Activated CD8-positive, alpha-beta memory T cell treated with anti-CD3 and anti-CD28 coated beads, Interleukin-2, amount 50 U/mL, for 4 hours (primary cell): Measurements from ENCODE around the gene ANKRD36C.
"Not testable (repeated sequence)": the region's sequence is repeated elsewhere in the genome, so short reads cannot be mapped to it uniquely, and the experiment has no call there.

ENCODE experiments used
- DNase-seq: peaks from one replicate; pipeline ENCODE4 v3.0.0-alpha.2; 2020

The ANKRD36C gene

DNA sequence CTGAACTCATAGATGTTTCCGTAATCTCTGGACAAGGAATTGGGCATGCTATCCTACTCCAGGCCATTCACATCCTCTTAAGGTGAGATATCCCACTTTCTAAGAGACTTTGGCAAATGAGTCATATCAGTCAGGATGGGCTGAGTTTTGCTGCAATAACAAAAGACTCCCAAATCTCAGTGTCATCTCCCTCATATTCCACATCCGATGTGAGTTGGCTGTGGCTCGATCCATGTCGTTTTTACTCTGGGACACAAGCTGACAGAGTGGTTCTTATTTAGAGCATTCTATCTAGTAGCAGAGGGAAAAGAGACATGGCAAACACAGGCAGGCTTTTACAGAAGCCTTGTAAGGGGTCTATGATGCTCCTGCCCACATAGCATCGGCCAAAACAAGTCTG lies 14.6 kb upstream of the ANKRD36C start:
- DNase-seq: not testable (repeated sequence)

DNA sequence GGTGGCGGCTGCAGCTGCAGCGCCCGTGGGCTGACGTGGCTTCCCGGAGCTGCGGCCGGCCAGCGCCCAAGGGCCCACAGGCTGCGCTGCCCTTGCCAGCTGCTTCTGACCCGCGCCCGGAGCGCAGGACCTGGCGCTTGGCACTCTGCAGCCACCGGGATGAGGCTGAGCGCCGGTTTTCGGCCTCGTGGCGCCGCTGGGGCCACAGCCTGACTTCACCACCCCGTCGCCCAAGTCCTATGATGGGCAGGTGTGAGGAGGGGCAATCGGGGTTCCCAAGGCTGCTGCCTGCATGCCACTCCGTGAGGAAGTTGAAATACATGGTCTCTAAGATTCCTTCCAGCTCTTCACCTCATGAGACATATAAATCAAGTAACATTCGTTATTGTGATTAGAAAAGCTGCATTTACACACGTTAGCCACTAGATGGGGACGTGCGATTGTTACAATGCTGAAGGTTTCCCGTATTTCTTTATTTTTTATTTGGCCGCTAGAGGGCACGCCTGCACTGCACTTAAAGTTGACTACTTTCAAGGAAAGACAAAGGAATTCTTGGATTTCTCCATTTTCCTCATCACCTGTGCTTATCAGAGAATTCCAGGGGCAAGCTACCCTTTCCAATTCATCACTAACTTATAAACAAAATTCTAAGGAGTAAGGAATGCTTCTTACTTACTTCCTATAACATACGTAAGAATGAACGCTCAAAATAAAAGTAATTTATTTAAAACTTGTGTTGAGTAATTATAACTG lies 1.1 kb upstream of the ANKRD36C start:
- peak; percentile 36 for DNase-seq

DNA sequence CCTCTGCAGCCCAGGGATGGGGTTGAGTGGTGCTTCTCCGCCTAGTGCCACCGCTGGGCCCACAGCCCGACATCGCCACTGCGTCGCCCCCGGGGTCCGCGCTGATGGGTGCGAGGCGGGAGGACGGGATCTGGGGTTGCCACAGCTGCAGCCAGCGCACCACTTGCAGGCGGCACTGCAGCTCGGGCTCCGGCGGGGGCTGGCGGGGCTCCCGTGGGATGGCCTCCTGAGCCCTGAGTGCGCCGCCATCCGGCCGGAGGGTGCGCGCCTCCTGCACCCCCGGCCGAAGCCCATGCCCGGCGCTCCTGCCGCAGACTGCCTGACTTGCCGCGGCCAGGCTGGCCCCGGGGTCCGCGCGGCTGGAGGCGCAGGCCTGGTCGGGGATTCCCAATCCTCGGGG lies 478 bp upstream of the ANKRD36C start:
- not testable (repeated sequence) for DNase-seq

DNA sequence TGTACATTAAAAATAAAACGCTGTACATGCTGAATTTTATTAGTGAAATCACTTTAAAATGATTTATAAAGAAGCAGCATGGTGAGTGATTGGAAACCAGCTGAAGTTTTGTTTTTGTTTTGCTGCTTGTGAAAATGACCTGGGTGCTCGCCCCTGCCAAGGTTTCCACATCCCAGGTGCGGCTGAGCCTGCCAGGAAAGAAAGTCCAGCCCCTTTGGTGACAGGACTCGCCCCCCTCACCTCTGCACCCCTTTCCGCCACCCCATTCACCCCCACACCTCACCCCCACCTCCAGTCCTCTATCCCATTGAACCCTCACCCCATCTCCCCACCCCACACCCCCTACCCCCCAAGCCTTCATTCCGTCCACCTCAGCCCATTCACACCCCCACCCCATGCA lies 740 bp downstream of the ANKRD36C start:
- DNase-seq: not testable (repeated sequence)

DNA sequence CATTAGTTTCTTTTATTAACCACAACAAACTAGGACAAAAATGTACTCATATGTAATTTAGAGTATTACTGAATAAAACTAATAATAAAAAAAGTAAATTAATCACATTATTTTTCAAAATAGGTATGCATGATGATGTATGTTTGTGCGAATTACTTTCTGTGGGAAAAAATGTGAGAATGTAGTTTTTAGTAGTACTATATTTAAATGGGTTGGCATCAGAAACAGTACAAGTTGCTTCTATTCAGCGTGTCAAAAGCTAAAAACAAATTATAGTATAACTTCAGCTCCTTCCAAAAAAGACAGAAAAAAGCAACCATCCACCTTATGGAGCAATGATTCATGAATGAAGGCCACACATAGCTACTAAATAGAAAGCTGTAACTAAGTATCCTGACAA lies 40.0 kb downstream of the ANKRD36C start:
- not testable (repeated sequence) for DNase-seq

DNA sequence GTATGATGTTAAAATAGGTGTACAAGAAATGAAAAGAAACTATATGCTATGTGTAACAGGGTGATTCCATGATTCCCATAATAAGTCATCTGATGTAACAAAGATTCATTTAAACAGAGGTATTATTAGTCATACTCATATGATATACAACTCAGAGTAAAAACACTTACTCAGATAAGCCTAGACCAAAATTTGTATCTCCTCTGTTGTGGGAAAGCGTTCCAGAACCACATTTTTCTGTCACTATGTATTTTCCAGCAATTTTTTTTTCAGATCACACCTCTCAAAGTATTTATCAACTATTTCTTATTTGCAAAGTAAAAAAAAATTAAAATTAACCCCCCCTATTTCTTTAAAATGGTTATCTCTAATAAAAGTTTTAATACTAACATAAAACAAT lies 43.6 kb downstream of the ANKRD36C start:
- DNase-seq: not testable (repeated sequence)

DNA sequence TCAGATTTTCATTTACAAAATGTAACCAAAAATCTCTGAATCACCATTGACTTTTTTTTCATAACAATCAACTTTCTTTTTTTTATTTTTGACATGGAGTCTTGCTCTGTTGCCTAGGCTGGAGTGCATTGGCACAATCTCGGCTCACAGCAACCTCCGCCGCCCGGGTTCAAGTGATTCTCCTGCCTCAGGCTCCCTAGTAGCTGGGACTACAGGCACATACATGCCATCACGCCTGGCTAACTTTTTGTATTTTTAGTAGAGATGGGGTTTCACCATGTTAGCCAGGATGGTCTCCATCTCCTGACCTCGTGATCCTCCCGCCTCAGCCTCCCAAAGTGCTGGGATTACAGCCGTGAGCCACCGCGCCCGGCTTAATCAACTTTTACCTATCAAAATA lies 51.7 kb downstream of the ANKRD36C start:
- not testable (repeated sequence) for DNase-seq

DNA sequence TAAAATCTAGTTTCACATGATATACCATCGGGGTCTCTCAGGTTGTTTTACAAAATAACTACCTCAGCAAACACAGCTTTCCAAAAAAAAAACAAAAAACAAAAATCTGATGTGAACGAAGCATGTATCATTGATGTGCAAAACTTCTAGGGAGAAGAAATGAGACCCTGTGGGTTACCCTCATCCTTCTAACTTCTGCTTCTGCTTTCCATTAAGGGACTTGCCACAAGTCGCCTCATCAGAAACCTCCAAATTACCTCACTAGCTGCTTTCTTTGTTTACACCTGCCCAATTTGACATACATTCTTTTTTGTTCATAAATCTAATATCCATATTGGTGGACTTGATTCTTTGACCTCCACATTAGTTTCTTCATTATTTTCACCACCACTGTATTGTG lies 60.9 kb downstream of the ANKRD36C start:
- not testable (repeated sequence) for DNase-seq

DNA sequence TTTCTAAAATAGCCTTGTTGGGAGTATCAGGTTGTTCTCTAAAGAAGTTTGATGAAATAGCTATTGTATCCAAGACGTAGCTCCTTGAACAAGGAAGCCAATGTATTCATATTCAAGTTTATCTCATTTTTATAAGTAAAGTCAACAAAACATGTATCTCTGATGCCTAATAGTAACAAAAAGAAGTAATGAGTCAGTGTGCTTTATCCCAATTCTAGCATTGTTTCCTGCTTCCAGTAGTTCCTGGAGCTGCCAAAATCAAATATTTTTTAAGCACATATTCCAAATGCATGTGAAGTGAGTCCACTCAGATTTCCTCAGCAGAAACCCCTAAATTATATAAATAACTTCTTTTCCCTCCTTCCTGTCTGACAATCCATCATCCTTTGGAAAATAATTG lies 74.6 kb downstream of the ANKRD36C start:
- DNase-seq: not testable (repeated sequence)

DNA sequence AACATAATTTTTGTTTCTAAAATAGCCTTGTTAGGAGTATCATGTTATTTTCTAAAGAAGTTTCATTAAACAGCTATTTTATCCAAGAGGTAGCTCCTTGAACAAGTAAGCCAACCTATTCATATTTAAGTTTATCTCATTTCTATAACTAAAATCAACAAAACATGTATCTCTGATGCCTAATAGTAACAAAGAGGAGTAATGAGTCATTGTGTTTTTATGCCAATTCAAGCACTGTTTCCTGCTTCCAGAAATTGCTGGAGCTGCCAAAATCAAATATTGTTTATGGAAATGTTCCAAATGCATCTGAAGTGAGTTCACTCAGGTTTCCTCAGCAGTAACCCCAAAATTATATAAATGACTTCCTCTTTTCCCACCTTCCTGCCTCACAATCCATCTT lies 76.5 kb downstream of the ANKRD36C start:
- DNase-seq: not testable (repeated sequence)

DNA sequence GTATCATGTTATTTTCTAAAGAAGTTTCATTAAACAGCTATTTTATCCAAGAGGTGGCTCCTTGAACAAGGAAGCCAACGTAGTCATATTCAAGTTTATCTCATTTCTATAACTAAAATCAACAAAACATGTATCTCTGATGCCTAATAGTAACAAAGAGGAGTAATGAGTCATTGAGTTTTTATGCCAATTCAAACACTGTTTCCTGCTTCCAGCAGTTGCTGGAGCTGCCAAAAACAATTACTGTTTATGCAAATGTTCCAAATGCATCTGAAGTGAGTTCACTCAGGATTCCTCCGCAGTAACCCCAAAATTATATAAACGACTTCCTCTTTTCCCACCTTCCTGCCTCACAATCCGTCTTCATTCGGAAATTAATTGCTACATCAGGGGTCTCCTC lies 80.2 kb downstream of the ANKRD36C start:
- not testable (repeated sequence) for DNase-seq

DNA sequence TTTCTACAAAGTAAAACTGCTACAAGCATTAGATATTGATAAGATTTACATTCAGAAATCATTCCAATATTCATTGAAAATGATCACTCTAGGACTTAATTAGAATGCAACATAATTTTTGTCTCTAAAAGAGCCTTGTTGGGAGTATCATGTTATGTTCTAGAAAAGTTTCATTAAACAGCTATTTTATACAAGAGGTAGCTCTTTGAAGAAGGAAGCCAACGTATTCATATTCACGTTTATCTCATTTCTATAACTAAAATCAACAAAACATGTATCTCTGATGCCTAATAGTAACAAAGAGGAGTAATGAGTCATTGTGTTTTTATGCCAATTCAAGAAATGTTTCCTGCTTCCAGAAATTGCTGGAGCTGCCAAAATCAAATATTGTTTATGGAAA lies 97.2 kb downstream of the ANKRD36C start:
- DNase-seq: not testable (repeated sequence)

DNA sequence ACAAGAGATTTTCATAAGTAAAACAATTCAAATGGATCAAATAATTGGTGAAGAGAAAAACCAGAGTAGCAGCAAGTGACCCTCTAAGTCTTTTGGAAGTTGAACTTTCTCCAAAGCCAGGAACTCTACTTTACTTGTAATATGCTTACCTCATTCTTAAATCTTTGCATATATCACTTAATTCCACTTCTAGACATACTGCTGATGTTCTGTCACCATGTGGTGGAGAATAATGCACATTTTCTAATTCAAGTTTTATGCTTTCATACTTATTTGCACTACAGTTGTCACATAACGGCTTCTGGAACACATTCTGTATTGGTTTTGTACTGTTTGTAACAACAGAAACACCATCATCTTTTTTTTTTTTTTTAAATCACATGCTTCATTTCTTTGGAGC lies 123.7 kb downstream of the ANKRD36C start:
- not testable (repeated sequence) for DNase-seq

DNA sequence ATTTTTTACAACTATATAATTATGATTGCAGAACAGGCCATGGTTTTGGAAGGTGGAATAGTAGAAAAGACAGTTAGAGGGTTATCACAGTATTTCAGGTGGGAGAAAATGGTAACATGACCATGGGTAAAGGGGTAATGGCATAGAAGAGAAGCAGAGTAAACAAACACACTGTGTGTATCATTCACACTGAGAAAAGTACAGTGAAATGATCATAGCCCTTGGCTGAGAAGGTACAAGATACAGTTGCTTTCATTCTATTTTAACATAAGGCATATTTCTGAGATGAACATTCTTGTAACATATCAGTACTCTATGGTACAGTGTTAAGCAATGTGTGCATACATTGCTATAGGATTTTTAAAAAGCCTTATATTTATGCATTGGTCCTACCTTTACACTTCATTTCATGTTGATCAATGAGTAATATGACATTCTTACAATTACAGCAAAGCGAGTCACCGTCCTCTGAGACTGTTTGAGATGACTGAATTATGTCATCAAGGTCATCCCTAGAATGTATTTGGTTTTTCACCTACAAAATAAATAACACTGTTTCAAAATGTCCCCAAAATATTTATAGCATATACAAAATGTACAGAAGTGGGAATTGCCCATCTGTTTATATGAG lies 124.5 kb downstream of the ANKRD36C start:
- not testable (repeated sequence) for DNase-seq

DNA sequence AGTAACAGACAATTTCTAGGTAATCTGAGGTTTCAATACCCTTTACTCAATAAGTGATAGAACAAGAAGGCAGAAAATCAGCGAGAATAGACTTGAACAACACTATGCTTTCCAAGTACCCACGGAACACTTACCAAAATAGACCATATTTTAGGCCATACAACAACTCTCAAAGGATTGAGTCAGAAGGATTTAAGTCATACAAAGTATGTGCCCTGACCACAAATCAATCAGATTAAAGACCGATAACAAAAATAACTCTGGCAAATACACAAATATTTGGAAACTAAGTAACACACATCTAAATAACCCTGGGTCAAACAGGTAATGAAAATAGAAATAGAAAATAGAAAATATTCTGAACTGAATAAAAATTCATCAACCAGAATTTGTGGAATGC lies 129.5 kb downstream of the ANKRD36C start:
- not testable (repeated sequence) for DNase-seq

DNA sequence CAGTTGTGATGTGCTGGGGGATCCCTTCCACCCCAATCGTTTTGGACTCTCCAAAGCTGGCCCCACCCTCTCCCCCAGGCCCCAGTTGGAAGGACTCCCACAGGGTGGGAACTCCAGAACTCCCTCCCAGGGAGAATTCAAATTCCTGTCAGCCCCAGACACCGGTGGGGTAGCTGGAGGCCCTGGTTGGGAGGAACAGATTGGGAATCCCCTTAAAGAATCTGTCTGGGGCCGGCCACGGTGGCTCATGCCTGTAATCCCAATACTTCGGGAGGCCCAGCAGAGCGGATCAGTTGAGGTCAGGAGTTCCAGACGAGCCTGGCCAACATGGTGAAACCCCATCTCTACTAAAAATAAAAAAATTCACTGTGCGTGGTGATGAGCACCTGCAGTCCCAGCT lies 155.5 kb downstream of the ANKRD36C start:
- DNase-seq: no peak

DNA sequence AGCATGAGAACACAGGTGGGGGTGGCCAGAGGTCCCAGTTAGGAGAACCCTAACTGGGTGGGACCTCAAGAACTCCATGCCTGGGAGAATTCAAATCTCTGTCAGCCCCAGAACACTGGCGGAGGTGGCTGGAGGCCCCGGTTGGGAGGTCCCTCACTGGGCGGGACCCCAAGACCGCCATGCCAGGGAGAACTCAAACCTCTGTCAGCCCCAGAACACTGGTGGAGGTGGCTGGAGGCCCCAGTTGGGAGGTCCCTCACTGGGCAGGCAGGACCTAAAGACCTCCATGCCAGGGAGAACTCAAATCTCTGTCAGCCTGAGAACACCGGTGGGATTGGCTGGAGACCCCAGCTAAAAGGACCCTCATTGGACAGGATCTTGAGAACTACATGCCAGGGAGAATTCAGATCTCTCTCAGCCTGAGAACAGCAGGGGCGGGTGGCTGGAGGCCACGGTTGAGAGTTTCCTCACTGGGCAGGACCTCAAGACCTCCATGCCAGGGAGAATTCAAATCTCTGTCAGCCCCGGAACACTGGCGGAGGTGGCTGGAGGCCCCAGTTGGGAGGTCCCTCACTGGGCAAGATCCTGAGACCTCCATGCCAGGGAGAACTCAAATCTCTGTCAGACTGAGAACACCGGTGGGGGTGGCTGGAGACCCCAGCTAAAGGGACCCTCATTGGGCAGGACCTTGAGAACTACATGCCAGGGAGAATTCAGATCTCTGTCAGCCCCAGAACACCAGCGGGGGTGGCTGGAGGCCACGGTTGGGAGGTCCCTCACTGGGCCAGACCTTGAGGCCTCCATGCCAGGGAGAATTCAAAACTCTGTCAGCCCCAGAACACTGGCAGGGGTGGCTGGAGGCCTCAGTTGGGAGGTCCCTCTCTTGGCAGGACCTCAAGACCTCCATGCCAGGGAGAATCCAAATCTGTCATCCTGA lies 157.3 kb downstream of the ANKRD36C start:
- not testable (repeated sequence) for DNase-seq

DNA sequence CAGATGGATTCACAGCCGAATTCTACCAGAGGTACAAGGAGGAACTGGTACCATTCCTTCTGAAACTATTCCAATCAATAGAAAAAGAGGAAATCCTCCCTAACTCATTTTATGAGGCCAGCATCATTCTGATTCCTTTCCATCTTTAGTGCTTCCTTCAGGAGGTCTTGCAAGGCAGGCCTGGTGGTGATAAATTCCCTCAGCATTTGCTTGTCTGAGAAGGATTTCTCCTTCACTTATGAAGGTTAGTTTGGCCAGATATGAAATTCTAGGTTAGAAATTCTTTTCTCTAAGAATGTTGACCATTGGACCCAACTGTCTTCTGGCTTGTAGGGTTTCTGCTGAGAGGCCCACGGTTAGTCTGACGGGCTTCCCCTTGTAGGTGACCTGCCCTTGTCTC lies 167.4 kb downstream of the ANKRD36C start:
- not testable (repeated sequence) for DNase-seq

DNA sequence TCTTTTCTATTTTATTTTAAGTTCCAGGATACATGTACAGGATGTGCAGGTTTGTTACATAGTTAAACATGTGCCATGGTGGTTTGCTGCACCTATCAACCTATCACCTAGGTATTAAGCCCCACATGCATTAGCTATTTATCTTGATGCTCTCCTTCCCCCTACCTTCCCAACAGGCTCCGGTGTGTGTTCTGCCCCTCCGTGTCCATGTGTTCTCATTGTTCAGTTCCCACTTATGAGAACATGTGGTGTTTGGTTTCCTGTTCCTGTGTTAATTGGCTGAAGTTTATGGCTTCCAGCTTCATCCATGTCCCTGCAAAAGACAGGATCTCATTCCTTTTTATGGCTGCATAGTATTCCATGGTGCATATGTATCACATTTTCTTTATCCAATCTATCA lies 174.1 kb downstream of the ANKRD36C start:
- DNase-seq: not testable (repeated sequence)

DNA sequence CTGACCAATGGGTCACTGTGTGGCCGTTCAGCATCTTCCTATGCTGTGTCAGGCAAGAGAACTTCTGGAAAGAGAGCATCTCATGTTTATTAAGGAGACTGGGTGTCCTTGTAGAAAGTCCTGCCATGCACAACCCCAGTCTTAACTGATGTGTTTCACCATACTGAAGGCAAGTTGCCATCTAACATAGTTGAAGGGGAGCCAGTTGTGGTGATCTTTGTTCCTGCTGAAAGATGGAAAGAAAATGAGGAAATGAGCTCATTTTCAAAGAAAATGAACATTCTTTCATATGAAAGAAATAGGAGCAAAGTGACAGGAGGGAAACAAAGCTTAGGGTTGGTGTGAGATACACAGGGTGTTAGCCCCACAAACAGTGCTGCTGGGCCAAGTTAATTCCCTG lies 178.3 kb downstream of the ANKRD36C start:
- DNase-seq: not testable (repeated sequence)

DNA sequence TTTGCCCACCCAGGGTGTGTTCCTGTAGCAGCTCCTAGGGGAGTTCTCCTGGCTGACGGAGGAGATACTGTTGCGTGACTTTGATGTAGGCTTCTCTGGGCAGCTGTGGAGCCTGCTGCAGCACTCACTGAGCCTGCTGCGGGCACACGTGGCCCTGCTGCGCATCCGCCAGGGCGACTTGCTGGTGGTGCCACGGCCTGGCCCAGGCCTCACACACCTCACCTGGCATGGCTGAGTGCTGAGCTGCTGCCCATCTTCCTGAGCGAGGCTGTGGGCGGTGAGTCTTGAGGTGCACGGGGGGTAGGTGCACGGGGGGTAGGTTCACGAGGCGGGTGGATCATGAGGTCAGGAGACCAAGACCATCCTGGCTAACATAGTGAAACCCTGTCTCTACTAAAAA lies 191.7 kb downstream of the ANKRD36C start:
- DNase-seq: no peak

DNA sequence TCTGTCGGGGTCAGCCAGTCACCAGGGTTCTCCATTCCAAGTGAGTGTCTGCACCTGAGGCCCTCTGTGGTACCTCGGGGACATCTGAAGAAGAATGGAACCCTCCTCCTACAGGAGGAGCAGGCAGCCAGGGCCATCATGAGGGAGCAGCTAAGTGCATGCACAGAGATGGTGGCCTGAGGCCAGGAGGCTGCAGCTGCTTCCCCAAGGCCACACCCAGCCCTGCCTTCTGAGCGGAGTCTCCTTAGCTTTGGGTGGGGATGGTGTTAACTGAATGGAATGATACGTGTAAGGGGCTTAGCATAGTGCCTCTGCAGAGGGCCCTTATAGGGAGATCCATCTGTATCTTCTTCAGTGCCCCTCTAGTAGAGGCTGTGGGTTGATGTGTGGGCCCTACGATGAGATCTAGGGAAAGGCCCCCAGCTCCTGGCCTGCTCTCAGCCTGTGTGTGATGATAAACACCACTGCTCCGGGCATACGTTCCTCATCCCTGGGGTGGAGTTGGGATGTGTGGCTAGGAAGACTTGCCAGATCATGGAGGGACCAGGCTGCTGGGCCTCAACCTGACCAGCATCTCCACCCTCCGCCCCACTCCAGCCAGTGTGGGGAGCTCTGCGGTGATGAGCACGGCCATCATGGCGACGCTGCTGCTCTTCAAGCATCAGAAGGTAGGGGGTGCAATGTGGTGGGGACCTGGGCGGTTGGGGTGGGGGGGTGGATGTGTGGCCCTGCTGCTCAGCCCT lies 192.3 kb downstream of the ANKRD36C start:
- not testable (repeated sequence) for DNase-seq
